ENCODE data around the gene MORF4L2. TPM values are rescaled to one million over a fixed set of nuclear protein-coding genes. Genes with fewer than 3 reads are reported as not detected.

Gene MORF4L2
- total and polyA plus RNA-seq, 4 donors, result 90.9 to 366 (median 175) TPM

- TF ChIP-seq, protein P1, sequence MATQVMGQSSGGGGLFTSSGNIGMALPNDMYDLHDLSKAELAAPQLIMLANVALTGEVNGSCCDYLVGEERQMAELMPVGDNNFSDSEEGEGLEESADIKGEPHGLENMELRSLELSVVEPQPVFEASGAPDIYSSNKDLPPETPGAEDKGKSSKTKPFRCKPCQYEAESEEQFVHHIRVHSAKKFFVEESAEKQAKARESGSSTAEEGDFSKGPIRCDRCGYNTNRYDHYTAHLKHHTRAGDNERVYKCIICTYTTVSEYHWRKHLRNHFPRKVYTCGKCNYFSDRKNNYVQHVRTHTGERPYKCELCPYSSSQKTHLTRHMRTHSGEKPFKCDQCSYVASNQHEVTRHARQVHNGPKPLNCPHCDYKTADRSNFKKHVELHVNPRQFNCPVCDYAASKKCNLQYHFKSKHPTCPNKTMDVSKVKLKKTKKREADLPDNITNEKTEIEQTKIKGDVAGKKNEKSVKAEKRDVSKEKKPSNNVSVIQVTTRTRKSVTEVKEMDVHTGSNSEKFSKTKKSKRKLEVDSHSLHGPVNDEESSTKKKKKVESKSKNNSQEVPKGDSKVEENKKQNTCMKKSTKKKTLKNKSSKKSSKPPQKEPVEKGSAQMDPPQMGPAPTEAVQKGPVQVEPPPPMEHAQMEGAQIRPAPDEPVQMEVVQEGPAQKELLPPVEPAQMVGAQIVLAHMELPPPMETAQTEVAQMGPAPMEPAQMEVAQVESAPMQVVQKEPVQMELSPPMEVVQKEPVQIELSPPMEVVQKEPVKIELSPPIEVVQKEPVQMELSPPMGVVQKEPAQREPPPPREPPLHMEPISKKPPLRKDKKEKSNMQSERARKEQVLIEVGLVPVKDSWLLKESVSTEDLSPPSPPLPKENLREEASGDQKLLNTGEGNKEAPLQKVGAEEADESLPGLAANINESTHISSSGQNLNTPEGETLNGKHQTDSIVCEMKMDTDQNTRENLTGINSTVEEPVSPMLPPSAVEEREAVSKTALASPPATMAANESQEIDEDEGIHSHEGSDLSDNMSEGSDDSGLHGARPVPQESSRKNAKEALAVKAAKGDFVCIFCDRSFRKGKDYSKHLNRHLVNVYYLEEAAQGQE (IDR thresholded peaks at IDR 0.05), result no peak
Measured at GRCh38 chrX:103635436-103635835, 51.1 kb downstream of the MORF4L2 start (continued).

GRCh38 chrX:103631145-103631544 is 55.4 kb downstream of the MORF4L2 start:
- WGBS, result 99% methylated on average over 5 of the region's 5 CpGs
- H3K4me1 ChIP-seq (ENCODE audit: control insufficient read depth in 4 of 4, insufficient read depth in 4 of 4, low read length in 3 of 4), result peaks cover 0 to 6% (median 4%) of the 10 kb centered on the region in 4 donors
- no peaks in the 10 kb centered on the region for H3K36me3 ChIP-seq (ENCODE audit: control insufficient read depth in 4 of 4, insufficient read depth in 3 of 4, low read depth in 1 of 4, low read length in 3 of 4)
- no peak overlapping the region for H3K27ac ChIP-seq (ENCODE audit: low read depth in 1 of 2, low read length in 2 of 2)
- DNase-seq (ENCODE audit: low spot score), result no peak
- H3K9ac ChIP-seq (ENCODE audit: low read depth in 1 of 2, low read length in 2 of 2), result no peak overlapping the region
- H3K4me3 ChIP-seq (ENCODE audit: low read depth in 1 of 3, low read length in 3 of 3), result no peak overlapping the region
- H3K9me3 ChIP-seq (ENCODE audit: control insufficient read depth in 4 of 4, low read length in 3 of 4), result no peaks in the 10 kb centered on the region
- peaks cover 0 to 2% (median 0%) of the 10 kb centered on the region in 4 donors for H3K27me3 ChIP-seq (ENCODE audit: control insufficient read depth in 4 of 4, insufficient read depth in 4 of 4, low read length in 3 of 4)
- TF ChIP-seq YY1 (IDR thresholded peaks at IDR 0.05) (no peak), FOXA1 (IDR thresholded peaks at IDR 0.05) (no peak), HNF4A (conservative IDR thresholded peaks at IDR 0.05) (no peak), MAX (IDR thresholded peaks at IDR 0.05) (no peak), HNF4G (IDR thresholded peaks at IDR 0.05) (no peak), RAD21 (IDR thresholded peaks at IDR 0.05) (no peak), FOXA2 (IDR thresholded peaks at IDR 0.05) (no peak), GABPA (IDR thresholded peaks at IDR 0.05 in 1 of 2, conservative IDR thresholded peaks at IDR 0.05 in 1 of 2) (no peak), SP1 (IDR thresholded peaks at IDR 0.05) (no peak), JUND (IDR thresholded peaks at IDR 0.05) (no peak), NR2F2 (IDR thresholded peaks at IDR 0.05) (no peak), EGR1 (IDR thresholded peaks at IDR 0.05; ENCODE audit: low read depth in 2 of 2) (no peak), RXRA (IDR thresholded peaks at IDR 0.05) (no peak)
- TF ChIP-seq, protein P2, sequence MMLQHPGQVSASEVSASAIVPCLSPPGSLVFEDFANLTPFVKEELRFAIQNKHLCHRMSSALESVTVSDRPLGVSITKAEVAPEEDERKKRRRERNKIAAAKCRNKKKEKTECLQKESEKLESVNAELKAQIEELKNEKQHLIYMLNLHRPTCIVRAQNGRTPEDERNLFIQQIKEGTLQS (IDR thresholded peaks at IDR 0.05), result no peak
- TF ChIP-seq, protein P3, sequence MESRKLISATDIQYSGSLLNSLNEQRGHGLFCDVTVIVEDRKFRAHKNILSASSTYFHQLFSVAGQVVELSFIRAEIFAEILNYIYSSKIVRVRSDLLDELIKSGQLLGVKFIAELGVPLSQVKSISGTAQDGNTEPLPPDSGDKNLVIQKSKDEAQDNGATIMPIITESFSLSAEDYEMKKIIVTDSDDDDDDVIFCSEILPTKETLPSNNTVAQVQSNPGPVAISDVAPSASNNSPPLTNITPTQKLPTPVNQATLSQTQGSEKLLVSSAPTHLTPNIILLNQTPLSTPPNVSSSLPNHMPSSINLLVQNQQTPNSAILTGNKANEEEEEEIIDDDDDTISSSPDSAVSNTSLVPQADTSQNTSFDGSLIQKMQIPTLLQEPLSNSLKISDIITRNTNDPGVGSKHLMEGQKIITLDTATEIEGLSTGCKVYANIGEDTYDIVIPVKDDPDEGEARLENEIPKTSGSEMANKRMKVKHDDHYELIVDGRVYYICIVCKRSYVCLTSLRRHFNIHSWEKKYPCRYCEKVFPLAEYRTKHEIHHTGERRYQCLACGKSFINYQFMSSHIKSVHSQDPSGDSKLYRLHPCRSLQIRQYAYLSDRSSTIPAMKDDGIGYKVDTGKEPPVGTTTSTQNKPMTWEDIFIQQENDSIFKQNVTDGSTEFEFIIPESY (IDR thresholded peaks at IDR 0.05), result no peak
- TF ChIP-seq, protein P1 (IDR thresholded peaks at IDR 0.05), result no peak
- TF ChIP-seq, protein P4, sequence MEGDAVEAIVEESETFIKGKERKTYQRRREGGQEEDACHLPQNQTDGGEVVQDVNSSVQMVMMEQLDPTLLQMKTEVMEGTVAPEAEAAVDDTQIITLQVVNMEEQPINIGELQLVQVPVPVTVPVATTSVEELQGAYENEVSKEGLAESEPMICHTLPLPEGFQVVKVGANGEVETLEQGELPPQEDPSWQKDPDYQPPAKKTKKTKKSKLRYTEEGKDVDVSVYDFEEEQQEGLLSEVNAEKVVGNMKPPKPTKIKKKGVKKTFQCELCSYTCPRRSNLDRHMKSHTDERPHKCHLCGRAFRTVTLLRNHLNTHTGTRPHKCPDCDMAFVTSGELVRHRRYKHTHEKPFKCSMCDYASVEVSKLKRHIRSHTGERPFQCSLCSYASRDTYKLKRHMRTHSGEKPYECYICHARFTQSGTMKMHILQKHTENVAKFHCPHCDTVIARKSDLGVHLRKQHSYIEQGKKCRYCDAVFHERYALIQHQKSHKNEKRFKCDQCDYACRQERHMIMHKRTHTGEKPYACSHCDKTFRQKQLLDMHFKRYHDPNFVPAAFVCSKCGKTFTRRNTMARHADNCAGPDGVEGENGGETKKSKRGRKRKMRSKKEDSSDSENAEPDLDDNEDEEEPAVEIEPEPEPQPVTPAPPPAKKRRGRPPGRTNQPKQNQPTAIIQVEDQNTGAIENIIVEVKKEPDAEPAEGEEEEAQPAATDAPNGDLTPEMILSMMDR (IDR thresholded peaks at IDR 0.05; ENCODE audit: low read depth, low read length, missing input control), result no peak

All from liver (tissue), 9 donors.